ENCODE results near the gene SDHAF3. TPM values are rescaled to one million over a fixed set of nuclear protein-coding genes. Genes with fewer than 3 reads are reported as not detected.
"Not testable (repeated sequence)": the region's sequence is repeated elsewhere in the genome, so short reads cannot be mapped to it uniquely, and the experiment has no call there.

Gene SDHAF3
- total and polyA plus RNA-seq, 2 donors (not counting 1 experiment from before 2014, with no cell fraction given) = 7.5 to 20.2 TPM

- ChIA-PET POLR2A (no interaction called here), CTCF (interaction anchor here (0.7 to 1.0 kb wide), 2 partner anchors 44 to 1327 kb away, joined by 3 read pairs; no protein-coding TSS in a partner anchor)
- Mint-ChIP-seq H3K27me3 (no peaks in the 10 kb centered on the region), H3K4me1 (no peaks in the 10 kb centered on the region), H3K4me3 (no peak overlapping the region), H3K9me3 (ENCODE audit: insufficient read depth) (no peaks in the 10 kb centered on the region), H3K27ac (no peak overlapping the region)
- Histone ChIP-seq H4K20me1 (ENCODE audit: control insufficient read depth, insufficient read depth, low read length, poor library complexity, severe bottlenecking) (no peaks in the 10 kb centered on the region), H3K9ac (ENCODE audit: low read length) (no peak overlapping the region), H3K9me3 (ENCODE audit: control extremely low read depth in 1 of 3, control insufficient read depth in 2 of 3, insufficient read depth in 1 of 3, low read length in 2 of 3) (no peaks in the 10 kb centered on the region), H3K27ac (ENCODE audit: low read length in 2 of 2) (no peak overlapping the region), H3K4me3 (ENCODE audit: control extremely low read depth in 1 of 5, extremely low read depth in 1 of 5, insufficient read depth in 1 of 5, low read depth in 2 of 5, low read length in 4 of 5) (no peak overlapping the region), H3K27me3 (replicated peaks in 1 of 4; ENCODE audit: control extremely low read depth in 1 of 4, control insufficient read depth in 3 of 4, insufficient read depth in 4 of 4, low read length in 3 of 4) (no peaks in the 10 kb centered on the region), H2AFZ (ENCODE audit: insufficient read depth, low read depth, low read length, poor library complexity, severe bottlenecking) (no peak overlapping the region), H3K4me1 (ENCODE audit: control insufficient read depth in 2 of 2, insufficient read depth in 2 of 2, low read length in 2 of 2) (no peaks in the 10 kb centered on the region), H3K79me2 (ENCODE audit: control insufficient read depth, insufficient read depth, low read length) (no peaks in the 10 kb centered on the region), H3K36me3 (replicated peaks in 1 of 2; ENCODE audit: control extremely low read depth in 1 of 2, control insufficient read depth in 1 of 2, extremely low read depth in 1 of 2, insufficient read depth in 2 of 2, low read length in 1 of 2) (no peaks in the 10 kb centered on the region), H3K4me2 (replicated peaks; ENCODE audit: low read depth, low read length, poor library complexity, severe bottlenecking) (no peak overlapping the region)
- intact Hi-C loops (cut with micrococcal nuclease) = no loop called here
- WGBS (ENCODE audit: insufficient coverage) = no CpG with 5 or more reads among the region's 1 CpG
- DNase-seq (no peak), ATAC-seq (ENCODE audit: low read depth) (no peak)
- no peak for TF ChIP-seq EZH2 (IDR thresholded peaks at IDR 0.05; ENCODE audit: borderline replicate concordance, insufficient read depth, low read depth, low read length, poor library complexity, severe bottlenecking)
- no peak for TF ChIP-seq CTCF (IDR thresholded peaks at IDR 0.05)
These were observed 32.3 kb downstream of the SDHAF3 start for GRCh38 chr7:97149843-97150242.

- Histone ChIP-seq H4K20me1 (ENCODE audit: control insufficient read depth, insufficient read depth, low read length, poor library complexity, severe bottlenecking) (no peaks in the 10 kb centered on the region), H3K27me3 (replicated peaks in 1 of 4; ENCODE audit: control extremely low read depth in 1 of 4, control insufficient read depth in 3 of 4, insufficient read depth in 4 of 4, low read length in 3 of 4) (no peaks in the 10 kb centered on the region), H3K27ac (ENCODE audit: low read length in 2 of 2) (no peak overlapping the region), H3K36me3 (replicated peaks in 1 of 2; ENCODE audit: control extremely low read depth in 1 of 2, control insufficient read depth in 1 of 2, extremely low read depth in 1 of 2, insufficient read depth in 2 of 2, low read length in 1 of 2) (peaks cover 3% of the 10 kb centered on the region in 2 experiments), H3K4me2 (replicated peaks; ENCODE audit: low read depth, low read length, poor library complexity, severe bottlenecking) (no peak overlapping the region), H3K79me2 (ENCODE audit: control insufficient read depth, insufficient read depth, low read length) (peaks cover 1% of the 10 kb centered on the region), H2AFZ (ENCODE audit: insufficient read depth, low read depth, low read length, poor library complexity, severe bottlenecking) (no peak overlapping the region), H3K9ac (ENCODE audit: low read length) (no peak overlapping the region), H3K9me3 (ENCODE audit: control extremely low read depth in 1 of 3, control insufficient read depth in 2 of 3, insufficient read depth in 1 of 3, low read length in 2 of 3) (peaks cover 0 to 6% (median under 1%) of the 10 kb centered on the region in 3 donors), H3K4me3 (ENCODE audit: control extremely low read depth in 1 of 5, extremely low read depth in 1 of 5, insufficient read depth in 1 of 5, low read depth in 2 of 5, low read length in 4 of 5) (no peak overlapping the region), H3K4me1 (ENCODE audit: control insufficient read depth in 2 of 2, insufficient read depth in 2 of 2, low read length in 2 of 2) (no peaks in the 10 kb centered on the region)
- DNase-seq (no peak), ATAC-seq (ENCODE audit: low read depth) (no peak)
- Mint-ChIP-seq H3K4me1 (no peaks in the 10 kb centered on the region), H3K27ac (no peak overlapping the region), H3K4me3 (no peak overlapping the region), H3K27me3 (no peaks in the 10 kb centered on the region), H3K9me3 (ENCODE audit: insufficient read depth) (peaks cover 11% of the 10 kb centered on the region)
- TF ChIP-seq CTCF (IDR thresholded peaks at IDR 0.05) = no peak
- no peak for TF ChIP-seq EZH2 (IDR thresholded peaks at IDR 0.05; ENCODE audit: borderline replicate concordance, insufficient read depth, low read depth, low read length, poor library complexity, severe bottlenecking)
- POLR2A ChIA-PET = no interaction called here
- WGBS (ENCODE audit: insufficient coverage) = no CpG with 5 or more reads among the region's 2 CpGs
- intact Hi-C loops (cut with micrococcal nuclease) = no loop called here
- CTCF ChIA-PET = no interaction called here
These were observed 38.5 kb downstream of the SDHAF3 start for GRCh38 chr7:97155897-97156418.

- H3K4me3 ChIP-seq (ENCODE audit: control extremely low read depth in 1 of 5, extremely low read depth in 1 of 5, insufficient read depth in 1 of 5, low read depth in 2 of 5, low read length in 4 of 5); H3K79me2 ChIP-seq (ENCODE audit: control insufficient read depth, insufficient read depth, low read length); DNase-seq; H3K9me3 ChIP-seq (ENCODE audit: control extremely low read depth in 1 of 3, control insufficient read depth in 2 of 3, insufficient read depth in 1 of 3, low read length in 2 of 3); H3K4me1 ChIP-seq (ENCODE audit: control insufficient read depth in 2 of 2, insufficient read depth in 2 of 2, low read length in 2 of 2); POLR2A ChIA-PET; H3K4me1 Mint-ChIP-seq; ATAC-seq (ENCODE audit: low read depth); H3K27me3 ChIP-seq (replicated peaks in 1 of 4; ENCODE audit: control extremely low read depth in 1 of 4, control insufficient read depth in 3 of 4, insufficient read depth in 4 of 4, low read length in 3 of 4); H3K4me3 Mint-ChIP-seq; intact Hi-C loops (cut with micrococcal nuclease); H3K27ac Mint-ChIP-seq; H2AFZ ChIP-seq (ENCODE audit: insufficient read depth, low read depth, low read length, poor library complexity, severe bottlenecking); H4K20me1 ChIP-seq (ENCODE audit: control insufficient read depth, insufficient read depth, low read length, poor library complexity, severe bottlenecking); H3K4me2 ChIP-seq (replicated peaks; ENCODE audit: low read depth, low read length, poor library complexity, severe bottlenecking); H3K9ac ChIP-seq (ENCODE audit: low read length); H3K27me3 Mint-ChIP-seq; H3K27ac ChIP-seq (ENCODE audit: low read length in 2 of 2): not testable (repeated sequence)
- H3K36me3 ChIP-seq (replicated peaks in 1 of 2; ENCODE audit: control extremely low read depth in 1 of 2, control insufficient read depth in 1 of 2, extremely low read depth in 1 of 2, insufficient read depth in 2 of 2, low read length in 1 of 2) = peaks cover 8 to 12% of the 10 kb centered on the region in 2 experiments
- peaks cover 11% of the 10 kb centered on the region for H3K9me3 Mint-ChIP-seq (ENCODE audit: insufficient read depth)
- 94% methylated on average over 13 of the region's 26 CpGs for WGBS (ENCODE audit: insufficient coverage)
- CTCF ChIA-PET = interaction anchor here (1.6 kb wide), 1 partner anchor 20 kb away, joined by 4 read pairs; no protein-coding TSS in a partner anchor
These were observed 42.5 kb downstream of the SDHAF3 start for GRCh38 chr7:97159984-97160383.
